ENCODE data around the gene HNRNPA0.

Gene HNRNPA0

GRCh38 chr5:137728048-137728447 lies 26.1 kb downstream of the HNRNPA0 start:
- Mint-ChIP-seq H3K9me3 (no peaks in the 10 kb centered on the region), H3K4me1 (peaks cover 28% of the 10 kb centered on the region), H3K27ac (no peak overlapping the region), H3K36me3 (peaks cover 12% of the 10 kb centered on the region), H3K4me3 (no peak overlapping the region), H3K27me3 (no peaks in the 10 kb centered on the region)
- no peak for DNase-seq
- CTCF ChIA-PET: interaction anchor here (1.4 kb wide), 1 partner anchor 30 kb away, joined by 3 read pairs; no protein-coding TSS in a partner anchor

- CTCF ChIA-PET: interaction anchor here (1.4 to 1.8 kb wide), 2 partner anchors 30 to 67 kb away, joined by 3 to 6 read pairs; no protein-coding TSS in a partner anchor
- no peak overlapping the region for H3K27ac Mint-ChIP-seq
- no peak overlapping the region for H3K4me3 Mint-ChIP-seq
- H3K36me3 Mint-ChIP-seq: peaks cover 12% of the 10 kb centered on the region
- no peaks in the 10 kb centered on the region for H3K27me3 Mint-ChIP-seq
- no peak for DNase-seq
- no peaks in the 10 kb centered on the region for H3K9me3 Mint-ChIP-seq
- H3K4me1 Mint-ChIP-seq: peaks cover 23% of the 10 kb centered on the region
These were observed 26.5 kb downstream of the HNRNPA0 start for GRCh38 chr5:137727623-137728022.

GRCh38 chr5:137724251-137724650 lies 29.9 kb downstream of the HNRNPA0 start:
- no peaks in the 10 kb centered on the region for H3K27me3 Mint-ChIP-seq
- CTCF ChIA-PET: interaction anchor here (1.0 kb wide), 1 partner anchor 18 kb away, joined by 3 read pairs; no protein-coding TSS in a partner anchor
- H3K36me3 Mint-ChIP-seq: peaks cover 14% of the 10 kb centered on the region
- H3K4me3 Mint-ChIP-seq: no peak overlapping the region
- no peak for DNase-seq
- H3K4me1 Mint-ChIP-seq: peaks cover 6% of the 10 kb centered on the region
- no peaks in the 10 kb centered on the region for H3K9me3 Mint-ChIP-seq
- no peak overlapping the region for H3K27ac Mint-ChIP-seq

- H3K4me3 Mint-ChIP-seq: no peak overlapping the region
- DNase-seq: no peak
- CTCF ChIA-PET: interaction anchor here (0.7 to 4.3 kb wide), 3 partner anchors 22 to 28 kb away, joined by 3 to 18 read pairs (median 3); no protein-coding TSS in a partner anchor
- peaks cover 6% of the 10 kb centered on the region for H3K4me1 Mint-ChIP-seq
- H3K36me3 Mint-ChIP-seq: peaks cover 46% of the 10 kb centered on the region
- H3K9me3 Mint-ChIP-seq: peaks cover 6% of the 10 kb centered on the region
- no peaks in the 10 kb centered on the region for H3K27me3 Mint-ChIP-seq
- no peak overlapping the region for H3K27ac Mint-ChIP-seq
These were observed 35.6 kb downstream of the HNRNPA0 start for GRCh38 chr5:137718611-137719010.

- Mint-ChIP-seq H3K9me3 (peaks cover 18% of the 10 kb centered on the region), H3K36me3 (peaks cover 59% of the 10 kb centered on the region), H3K27ac (no peak overlapping the region), H3K4me3 (no peak overlapping the region), H3K27me3 (no peaks in the 10 kb centered on the region), H3K4me1 (peaks cover 3% of the 10 kb centered on the region)
- no peak for DNase-seq
- CTCF ChIA-PET: interaction anchor here (0.8 kb wide), 1 partner anchor 1460 kb away, joined by 3 read pairs; no protein-coding TSS in a partner anchor
These were observed 37.8 kb downstream of the HNRNPA0 start for GRCh38 chr5:137716337-137716736.

GRCh38 chr5:137715456-137715855 lies 38.7 kb downstream of the HNRNPA0 start:
- no peak for DNase-seq
- Mint-ChIP-seq H3K4me3 (no peak overlapping the region), H3K27me3 (no peaks in the 10 kb centered on the region), H3K27ac (no peak overlapping the region), H3K4me1 (no peaks in the 10 kb centered on the region), H3K9me3 (peaks cover 18% of the 10 kb centered on the region), H3K36me3 (peaks cover 58% of the 10 kb centered on the region)
- CTCF ChIA-PET: interaction anchor here (0.9 kb wide), 1 partner anchor 55 kb away, joined by 4 read pairs; no protein-coding TSS in a partner anchor

- CTCF ChIA-PET: interaction anchor here (0.9 kb wide), 1 partner anchor 54 kb away, joined by 4 read pairs; no protein-coding TSS in a partner anchor
- H3K4me3 Mint-ChIP-seq: no peak overlapping the region
- H3K27ac Mint-ChIP-seq: no peak overlapping the region
- no peaks in the 10 kb centered on the region for H3K4me1 Mint-ChIP-seq
- no peak for DNase-seq
- peaks cover 18% of the 10 kb centered on the region for H3K9me3 Mint-ChIP-seq
- H3K27me3 Mint-ChIP-seq: no peaks in the 10 kb centered on the region
- H3K36me3 Mint-ChIP-seq: peaks cover 57% of the 10 kb centered on the region
These were observed 39.2 kb downstream of the HNRNPA0 start for GRCh38 chr5:137714946-137715345.

GRCh38 chr5:137714494-137714893 lies 39.7 kb downstream of the HNRNPA0 start:
- Mint-ChIP-seq H3K4me3 (no peak overlapping the region), H3K36me3 (peaks cover 57% of the 10 kb centered on the region), H3K4me1 (no peaks in the 10 kb centered on the region), H3K27ac (no peak overlapping the region), H3K9me3 (peaks cover 18% of the 10 kb centered on the region), H3K27me3 (no peaks in the 10 kb centered on the region)
- CTCF ChIA-PET: no interaction called here
- DNase-seq: no peak

GRCh38 chr5:137712139-137712667 lies 42.0 kb downstream of the HNRNPA0 start:
- H3K27me3 Mint-ChIP-seq: no peaks in the 10 kb centered on the region
- DNase-seq: no peak
- no peak overlapping the region for H3K27ac Mint-ChIP-seq
- CTCF ChIA-PET: interaction anchor here (1.8 kb wide), 1 partner anchor 30 kb away, joined by 4 read pairs; no protein-coding TSS in a partner anchor
- H3K4me3 Mint-ChIP-seq: no peak overlapping the region
- H3K4me1 Mint-ChIP-seq: peaks cover 9% of the 10 kb centered on the region
- H3K36me3 Mint-ChIP-seq: peaks cover 65% of the 10 kb centered on the region
- peaks cover 18% of the 10 kb centered on the region for H3K9me3 Mint-ChIP-seq

GRCh38 chr5:137710086-137710485 lies 44.1 kb downstream of the HNRNPA0 start:
- peaks cover 9% of the 10 kb centered on the region for H3K4me1 Mint-ChIP-seq
- peaks cover 18% of the 10 kb centered on the region for H3K9me3 Mint-ChIP-seq
- CTCF ChIA-PET: interaction anchor here (1.9 kb wide), 1 partner anchor 50 kb away, joined by 5 read pairs; no protein-coding TSS in a partner anchor
- H3K27me3 Mint-ChIP-seq: no peaks in the 10 kb centered on the region
- H3K27ac Mint-ChIP-seq: no peak overlapping the region
- no peak for DNase-seq
- no peak overlapping the region for H3K4me3 Mint-ChIP-seq
- peaks cover 66% of the 10 kb centered on the region for H3K36me3 Mint-ChIP-seq

- DNase-seq: no peak
- H3K27me3 Mint-ChIP-seq: no peaks in the 10 kb centered on the region
- H3K27ac Mint-ChIP-seq: no peak overlapping the region
- peaks cover 9% of the 10 kb centered on the region for H3K4me1 Mint-ChIP-seq
- CTCF ChIA-PET: interaction anchor here (1.9 kb wide), 1 partner anchor 49 kb away, joined by 5 read pairs; no protein-coding TSS in a partner anchor
- no peak overlapping the region for H3K4me3 Mint-ChIP-seq
- H3K36me3 Mint-ChIP-seq: peaks cover 60% of the 10 kb centered on the region
- peaks cover 13% of the 10 kb centered on the region for H3K9me3 Mint-ChIP-seq
These were observed 45.2 kb downstream of the HNRNPA0 start for GRCh38 chr5:137708796-137709559.

GRCh38 chr5:137708062-137708461 lies 46.1 kb downstream of the HNRNPA0 start:
- H3K36me3 Mint-ChIP-seq: peaks cover 57% of the 10 kb centered on the region
- peaks cover 8% of the 10 kb centered on the region for H3K9me3 Mint-ChIP-seq
- CTCF ChIA-PET: interaction anchor here (1.1 to 1.9 kb wide), 2 partner anchors 35 to 48 kb away, joined by 5 read pairs; no protein-coding TSS in a partner anchor
- peaks cover 9% of the 10 kb centered on the region for H3K4me1 Mint-ChIP-seq
- DNase-seq: no peak
- H3K27me3 Mint-ChIP-seq: no peaks in the 10 kb centered on the region
- H3K4me3 Mint-ChIP-seq: no peak overlapping the region
- H3K27ac Mint-ChIP-seq: no peak overlapping the region

GRCh38 chr5:137706841-137707240 lies 47.3 kb downstream of the HNRNPA0 start:
- Mint-ChIP-seq H3K9me3 (no peaks in the 10 kb centered on the region), H3K4me3 (no peak overlapping the region), H3K27me3 (no peaks in the 10 kb centered on the region), H3K27ac (no peak overlapping the region), H3K36me3 (peaks cover 58% of the 10 kb centered on the region), H3K4me1 (peaks cover 9% of the 10 kb centered on the region)
- CTCF ChIA-PET: no interaction called here
- DNase-seq: no peak

GRCh38 chr5:137705106-137705505 lies 49.1 kb downstream of the HNRNPA0 start:
- peaks cover 9% of the 10 kb centered on the region for H3K4me1 Mint-ChIP-seq
- H3K36me3 Mint-ChIP-seq: peaks cover 59% of the 10 kb centered on the region
- no peak overlapping the region for H3K4me3 Mint-ChIP-seq
- CTCF ChIA-PET: no interaction called here
- no peaks in the 10 kb centered on the region for H3K27me3 Mint-ChIP-seq
- no peaks in the 10 kb centered on the region for H3K9me3 Mint-ChIP-seq
- DNase-seq: no peak
- no peak overlapping the region for H3K27ac Mint-ChIP-seq
